NCI-H1417 treated with DMSO at 0.1 percent for 48 hours (cell line): Measurements from ENCODE around the gene FUZ.
"Not testable (repeated sequence)": the region's sequence is repeated elsewhere in the genome, so short reads cannot be mapped to it uniquely, and the experiment has no call there.

Source experiments
- DNase-seq: peaks from one replicate; lab custom pipeline; 2025; lab: John Stamatoyannopoulos, UW

The FUZ gene

DNA sequence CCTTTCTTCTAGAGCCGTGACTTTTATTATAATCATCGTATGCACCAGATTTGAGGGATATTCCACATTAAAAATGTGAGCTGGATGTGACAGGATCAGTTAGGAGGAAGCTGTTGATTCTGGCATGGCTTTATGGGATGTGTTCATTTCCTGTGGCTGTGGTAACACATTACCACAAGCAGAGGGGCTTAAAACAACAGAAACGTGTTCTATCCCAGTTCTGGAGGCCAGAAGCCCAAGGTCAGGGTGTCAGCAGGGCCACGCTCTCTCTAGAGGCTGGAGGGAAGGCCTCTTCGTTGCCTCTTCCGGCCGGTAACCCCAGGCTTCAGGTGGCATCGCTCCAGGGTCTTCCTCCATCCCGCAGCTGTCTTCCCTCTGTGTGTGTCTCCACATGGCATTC is 19.5 kb upstream of the FUZ start:
- DNase-seq: no peak

DNA sequence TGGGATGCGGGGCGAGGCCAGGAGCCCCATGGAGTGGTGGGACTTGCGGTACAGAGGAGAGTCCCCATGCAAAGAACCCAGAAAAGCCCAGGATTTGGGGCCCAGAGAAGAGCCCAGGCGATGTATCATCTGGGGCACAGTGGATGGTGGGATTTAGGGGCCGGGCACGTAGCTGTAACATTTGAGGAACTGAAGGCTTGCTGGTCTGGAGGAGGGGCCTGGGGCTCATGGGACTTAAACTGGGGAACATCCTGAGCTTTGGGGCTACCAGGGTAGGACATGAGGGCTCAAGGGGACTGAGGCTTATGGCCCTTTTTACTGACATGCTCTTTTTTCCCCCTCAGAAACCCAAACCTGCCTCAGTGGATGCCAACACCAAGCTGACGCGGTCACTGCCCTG is 18.5 kb upstream of the FUZ start:
- DNase-seq: no peak

DNA sequence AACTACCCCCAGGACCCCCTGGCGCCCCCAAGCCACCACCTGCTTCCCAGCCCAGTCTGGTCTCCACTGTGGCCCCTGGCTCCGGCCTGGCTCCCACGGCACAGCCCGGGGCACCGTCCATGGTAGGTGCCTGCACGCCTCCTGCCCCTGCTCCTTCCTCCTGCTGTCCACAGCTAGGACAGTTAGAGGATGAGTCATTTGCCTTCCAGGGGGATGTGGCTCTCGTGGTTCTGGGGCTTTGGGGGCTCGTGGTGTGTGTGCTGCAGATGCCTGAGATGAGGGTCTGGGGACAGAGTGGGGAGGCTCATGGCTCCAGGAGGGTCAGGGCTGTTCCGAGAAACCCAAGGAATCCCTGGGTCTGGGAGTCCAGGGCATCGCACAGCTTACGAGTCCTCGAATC is 17.7 kb upstream of the FUZ start:
- DNase-seq: no peak

DNA sequence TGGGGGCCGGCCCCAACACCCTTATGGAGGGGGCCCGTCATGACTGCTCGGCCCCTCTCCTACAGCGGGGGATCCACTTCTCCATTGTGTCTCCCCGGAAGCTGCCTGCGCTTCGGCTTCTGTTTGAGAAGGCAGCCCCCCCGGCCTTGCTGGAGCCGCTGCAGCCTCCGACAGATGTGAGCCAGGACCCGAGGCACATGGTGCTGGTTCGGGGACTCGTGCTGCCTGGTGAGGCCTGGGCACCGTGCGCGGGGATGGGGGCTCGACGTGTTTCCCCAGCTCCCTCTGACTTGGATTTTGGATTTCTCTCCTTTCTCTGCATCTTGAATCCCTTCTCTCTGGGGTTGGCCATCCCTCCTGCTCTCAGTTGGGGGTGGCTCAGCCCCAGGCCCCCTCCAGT is 16.6 kb upstream of the FUZ start:
- DNase-seq: no peak

DNA sequence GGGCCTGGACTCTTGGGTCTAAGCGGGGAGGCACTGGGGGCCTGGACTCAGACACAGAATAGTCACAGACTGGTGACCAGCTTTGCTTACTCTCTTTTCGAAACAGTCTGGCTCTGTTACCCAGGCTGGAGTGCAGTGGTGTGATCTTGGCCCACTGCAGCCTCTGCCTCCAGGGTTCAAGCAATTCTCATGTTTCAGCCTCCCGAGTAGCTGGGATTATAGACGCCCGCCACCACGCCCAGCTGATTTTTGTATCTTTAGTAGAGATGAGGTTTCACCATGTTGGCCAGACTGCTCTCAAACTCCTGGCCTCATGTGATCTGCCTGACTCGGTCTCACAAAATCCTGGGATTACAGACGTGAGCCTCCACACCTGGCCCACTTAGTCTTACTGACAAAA is 16.1 kb upstream of the FUZ start:
- DNase-seq: no peak

DNA sequence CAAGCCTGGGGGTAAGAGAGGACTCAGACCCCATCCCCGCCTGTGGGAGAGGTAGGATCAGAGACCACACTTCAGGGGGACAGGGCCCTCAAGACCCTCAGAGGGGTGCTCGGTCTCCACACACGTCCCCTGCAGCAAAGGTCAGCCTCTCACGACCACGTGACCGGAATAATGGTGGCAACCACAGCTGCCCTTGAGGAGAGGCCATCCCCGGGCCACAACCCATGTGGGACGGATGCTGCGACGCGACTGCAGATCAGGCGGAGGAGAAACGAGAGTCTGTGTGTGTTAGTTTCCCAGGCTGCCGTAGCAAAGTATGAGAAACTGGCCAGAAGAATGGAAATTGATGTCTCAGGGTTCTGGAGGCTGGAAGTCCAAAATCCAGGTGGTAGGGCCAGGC is 13.9 kb upstream of the FUZ start:
- no peak for DNase-seq

DNA sequence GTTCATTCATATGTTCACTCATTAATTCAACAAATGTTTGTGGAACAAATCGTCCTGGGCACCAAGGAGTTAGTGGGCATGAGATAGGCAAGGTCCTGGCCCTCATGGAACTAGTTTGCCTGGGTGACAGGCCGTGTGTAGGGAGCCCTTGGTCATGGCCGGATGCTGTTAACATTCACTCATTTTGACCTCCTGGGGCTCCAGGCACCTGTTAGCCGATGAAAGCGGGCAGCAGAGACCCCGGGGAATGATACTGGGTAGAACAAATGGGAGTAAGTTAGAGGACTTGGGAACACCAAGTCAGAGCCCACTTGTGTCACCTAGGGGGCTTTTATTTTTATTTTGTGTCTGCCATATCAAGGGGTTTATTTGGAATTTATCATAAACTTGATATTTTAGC is 11.6 kb upstream of the FUZ start:
- no peak for DNase-seq

DNA sequence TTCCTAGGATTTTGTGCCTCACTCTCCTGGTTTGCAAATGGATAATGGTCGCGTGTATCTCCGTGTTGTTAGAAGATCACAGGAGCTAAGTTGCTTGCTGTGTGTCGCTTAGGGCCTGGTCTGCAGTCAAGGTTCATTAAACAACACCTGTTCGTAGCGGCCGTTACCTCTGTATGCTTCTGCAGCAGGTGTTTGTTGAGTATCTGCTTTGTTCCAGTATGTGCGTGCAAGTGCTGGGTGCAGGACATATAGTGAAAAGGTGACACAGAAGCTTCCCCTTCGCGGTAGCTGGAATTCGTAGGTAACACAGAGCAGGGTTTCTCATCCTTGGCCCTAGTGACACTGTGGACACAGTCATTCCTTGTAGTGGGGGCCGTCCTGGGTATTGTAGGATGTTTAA is 10.4 kb upstream of the FUZ start:
- DNase-seq: no peak

DNA sequence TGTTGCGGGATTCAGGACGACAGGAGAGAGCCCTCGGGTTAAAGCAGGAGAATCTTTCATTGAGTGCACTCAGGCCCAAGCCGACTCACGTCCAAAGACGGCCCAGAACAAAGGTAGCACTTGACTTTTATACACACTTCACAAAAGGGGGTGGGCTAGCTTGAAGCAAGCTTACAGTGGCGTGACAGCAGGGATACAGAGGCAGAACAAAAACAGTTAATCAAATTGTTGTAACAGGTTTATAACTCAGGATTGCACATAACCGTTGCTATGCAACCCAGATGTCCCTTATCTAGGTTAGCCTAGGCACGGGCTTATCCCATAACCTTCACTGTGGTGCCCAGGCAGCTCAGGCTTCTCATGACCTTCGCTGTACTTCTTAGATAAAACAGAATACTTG is 7.0 kb upstream of the FUZ start:
- no peak for DNase-seq

DNA sequence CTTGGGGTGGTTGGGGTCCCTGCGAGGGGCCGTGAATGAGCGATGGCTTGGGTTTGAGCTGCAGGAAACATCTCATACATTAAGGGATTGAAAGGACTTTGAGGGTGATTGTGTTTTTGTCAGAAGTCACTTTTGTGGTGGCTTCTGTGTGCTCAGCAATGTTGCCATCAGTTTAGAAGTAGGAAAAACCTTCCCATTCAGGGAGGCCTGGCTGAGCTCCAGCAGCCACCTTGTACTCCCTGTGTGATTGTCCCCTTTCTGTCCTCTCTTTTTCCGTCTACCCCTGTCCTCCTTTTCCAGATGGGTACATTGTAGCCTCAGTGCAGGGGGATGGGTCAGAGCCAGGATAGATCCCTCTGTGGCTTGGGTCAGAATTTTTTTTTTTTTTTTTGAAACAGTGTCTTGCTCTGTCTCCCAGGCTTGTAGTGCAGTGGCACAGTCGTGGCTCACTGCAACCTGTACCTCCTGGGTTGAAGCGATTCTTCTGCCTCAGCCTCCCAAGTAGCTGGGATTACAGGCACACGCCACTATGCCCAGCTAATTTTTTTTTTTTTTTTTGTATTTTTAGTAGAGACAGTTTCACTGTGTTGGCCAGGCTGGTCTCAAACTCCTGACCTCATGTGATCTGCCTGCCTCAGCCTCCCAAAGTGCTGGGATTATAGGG is 6.5 kb upstream of the FUZ start:
- DNase-seq: not testable (repeated sequence)

DNA sequence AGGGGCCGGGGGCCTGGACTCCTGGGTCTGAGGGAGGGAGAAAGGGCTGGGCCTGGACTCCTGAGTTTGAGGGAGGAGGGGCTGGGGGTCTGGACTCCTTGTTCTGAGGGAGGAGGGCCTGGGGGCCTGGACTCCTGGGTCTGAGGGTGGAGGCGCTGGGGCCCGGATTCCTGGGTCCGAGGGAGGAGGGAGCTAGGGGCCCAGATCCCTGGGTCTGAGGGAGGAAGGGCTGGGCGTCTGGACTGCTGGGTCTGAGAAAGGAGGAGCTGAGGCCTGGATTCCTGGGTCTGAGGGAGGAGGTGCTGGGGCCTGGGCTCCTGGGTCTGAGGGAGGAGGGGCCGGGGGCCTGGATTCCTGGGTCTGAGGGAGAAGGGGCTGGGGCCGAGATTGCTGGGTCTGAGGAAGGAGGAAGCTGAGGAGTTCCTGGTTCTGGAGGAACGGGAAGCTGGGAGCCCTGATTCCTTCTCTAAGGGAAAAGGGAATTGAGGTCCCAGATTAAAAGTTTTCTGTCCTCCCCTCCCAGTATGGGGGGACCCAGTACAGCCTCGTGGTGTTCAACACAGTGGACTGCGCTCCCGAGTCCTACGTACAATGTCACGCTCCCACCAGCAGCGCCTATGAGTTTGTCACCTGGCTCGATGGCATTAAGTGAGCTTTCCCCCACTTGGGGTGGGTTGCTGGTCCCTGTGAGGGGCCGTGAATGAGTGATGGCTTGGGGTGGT is 5.7 kb upstream of the FUZ start:
- DNase-seq: no peak

DNA sequence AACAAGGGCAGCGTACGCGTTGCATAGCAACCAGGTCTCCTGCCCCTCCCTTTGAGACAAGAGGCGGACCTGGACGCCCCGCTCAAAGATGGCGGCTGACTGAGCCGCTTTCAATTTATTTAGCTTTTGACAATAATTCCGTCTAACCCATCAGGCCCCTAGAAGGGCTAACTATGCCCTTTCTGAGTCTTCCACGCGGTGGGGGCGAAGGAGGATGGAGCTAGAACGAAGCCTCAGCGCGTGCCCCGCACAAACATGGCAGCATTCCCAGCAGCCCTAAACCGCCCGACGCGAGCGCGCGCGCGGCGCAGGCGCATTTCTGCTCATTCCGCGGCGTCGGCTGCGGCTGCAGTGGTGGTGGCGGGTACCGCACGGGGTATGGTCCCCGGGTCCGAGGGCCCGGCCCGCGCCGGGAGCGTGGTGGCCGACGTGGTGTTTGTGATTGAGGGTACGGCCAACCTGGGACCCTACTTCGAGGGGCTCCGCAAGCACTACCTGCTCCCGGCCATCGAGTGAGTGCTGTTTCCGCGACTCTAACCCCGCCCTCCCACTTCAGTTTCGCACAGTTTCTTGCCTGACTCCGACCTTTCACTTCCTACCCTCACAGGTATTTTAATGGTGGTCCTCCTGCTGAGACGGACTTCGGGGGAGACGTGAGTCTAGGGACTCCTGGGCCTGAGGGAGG is 5.0 kb upstream of the FUZ start, which contains the start of gene MED25:
Gene MED25, plus strand, starts transcription at position 326 of the 685 bp plus-strand sequence. Its CDS starts 53 bp downstream, at position 379.
- DNase-seq: peak; percentile 76

DNA sequence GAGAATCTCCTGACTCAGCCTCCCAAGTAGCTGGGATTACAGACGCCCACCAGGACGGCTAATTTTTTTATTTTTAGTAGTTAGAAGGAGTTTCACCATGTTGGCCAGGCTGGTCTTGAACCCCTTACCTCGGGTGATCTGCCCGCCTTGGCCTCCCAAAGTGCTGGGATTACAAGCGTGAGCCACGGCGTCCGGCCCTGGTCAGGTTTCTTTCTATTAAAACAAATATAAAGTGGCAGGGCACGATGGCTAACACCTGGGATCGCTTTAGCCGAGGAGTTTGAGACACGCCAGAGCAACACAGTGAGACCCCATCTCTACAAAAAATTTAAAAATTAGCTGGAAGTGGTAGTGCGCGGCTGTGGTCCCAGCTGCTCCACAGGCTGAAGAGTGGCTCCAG is 3.5 kb upstream of the FUZ start:
- no peak for DNase-seq

DNA sequence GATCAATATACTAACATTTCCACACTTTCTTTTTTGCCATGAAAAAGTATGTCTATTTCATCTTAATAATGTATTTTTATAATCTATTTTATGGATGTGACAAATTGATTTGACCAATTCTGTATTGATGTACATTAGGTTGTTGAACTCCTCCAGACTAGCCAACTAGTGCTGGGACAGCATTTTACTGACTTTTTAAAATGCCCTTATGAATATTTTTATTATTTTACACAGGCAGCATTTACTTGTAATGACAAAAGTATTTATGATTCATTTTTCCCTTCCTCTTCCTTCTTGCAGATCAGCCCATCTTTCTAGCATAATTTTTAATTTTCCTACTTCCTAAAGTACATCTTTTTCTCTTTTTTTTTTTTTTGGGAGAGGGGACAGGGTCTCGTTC is 918 bp upstream of the FUZ start:
- DNase-seq: no peak

DNA sequence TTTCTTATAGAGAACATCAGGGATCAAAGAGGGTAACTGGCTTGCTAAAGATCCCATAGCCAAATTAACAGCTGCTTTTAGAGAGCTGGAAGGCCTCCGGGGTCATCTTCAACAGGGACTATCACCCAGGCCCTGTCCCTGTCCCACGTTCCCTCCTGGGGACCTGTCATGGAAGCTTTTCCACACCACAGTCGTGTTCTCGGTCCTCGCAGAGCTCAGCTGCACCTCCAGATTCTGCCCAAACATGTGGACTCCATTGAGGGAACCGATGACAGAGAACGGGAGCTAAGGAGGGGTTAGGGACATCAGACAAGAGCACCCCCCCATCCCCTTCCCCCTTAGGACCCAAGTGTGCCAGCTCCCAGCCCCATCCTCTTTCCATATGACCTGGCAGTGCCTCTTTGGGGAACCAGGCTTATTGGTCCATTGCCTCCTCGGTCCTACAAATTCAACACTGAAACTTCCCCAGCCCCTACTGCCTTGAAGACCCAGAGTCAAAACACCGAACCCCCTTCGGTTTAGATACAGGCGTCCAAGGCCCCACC is 568 bp downstream of the FUZ start:
- DNase-seq: no peak

DNA sequence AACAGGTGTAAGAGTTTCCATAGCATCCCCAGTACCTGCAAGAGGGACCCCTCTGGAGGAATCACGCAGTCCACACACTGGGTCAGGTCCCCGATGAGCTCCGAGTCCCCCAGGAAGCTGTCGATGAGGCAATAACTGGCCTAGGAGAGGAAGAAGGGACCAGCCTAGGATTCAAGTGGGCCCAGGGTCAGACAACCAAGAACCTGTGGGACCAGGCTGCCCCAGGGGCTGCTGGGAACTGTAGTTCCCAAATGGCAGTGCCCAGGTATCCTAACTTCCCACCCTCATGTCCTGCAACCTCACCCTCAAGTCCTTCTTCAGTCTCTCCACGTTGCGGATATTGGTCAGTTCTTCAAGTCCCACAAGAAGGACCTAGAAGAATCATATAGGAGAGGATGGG is 1.8 kb downstream of the FUZ start:
- DNase-seq: no peak

DNA sequence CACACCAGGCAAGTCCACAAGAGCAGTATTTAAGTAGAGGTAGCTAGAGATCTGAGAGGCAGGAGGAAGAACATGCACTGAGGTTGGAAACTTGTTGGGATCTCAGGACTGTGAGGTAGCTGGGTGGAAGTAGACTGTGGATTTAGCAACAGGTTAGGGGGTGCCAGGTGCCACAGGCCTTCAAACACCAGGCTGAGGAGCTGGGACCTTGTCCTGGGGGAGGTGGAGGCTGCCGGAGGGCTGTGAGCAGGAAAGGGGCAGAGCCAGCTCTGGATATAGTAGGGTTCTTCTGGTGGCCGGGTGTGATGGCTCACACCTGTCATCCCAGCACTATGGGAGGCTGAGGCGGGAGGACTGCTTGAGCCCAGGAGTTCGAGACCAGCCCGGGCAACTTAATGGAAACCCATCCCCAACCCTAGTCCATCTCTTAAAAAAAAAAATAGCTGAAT is 3.1 kb downstream of the FUZ start:
- no peak for DNase-seq

DNA sequence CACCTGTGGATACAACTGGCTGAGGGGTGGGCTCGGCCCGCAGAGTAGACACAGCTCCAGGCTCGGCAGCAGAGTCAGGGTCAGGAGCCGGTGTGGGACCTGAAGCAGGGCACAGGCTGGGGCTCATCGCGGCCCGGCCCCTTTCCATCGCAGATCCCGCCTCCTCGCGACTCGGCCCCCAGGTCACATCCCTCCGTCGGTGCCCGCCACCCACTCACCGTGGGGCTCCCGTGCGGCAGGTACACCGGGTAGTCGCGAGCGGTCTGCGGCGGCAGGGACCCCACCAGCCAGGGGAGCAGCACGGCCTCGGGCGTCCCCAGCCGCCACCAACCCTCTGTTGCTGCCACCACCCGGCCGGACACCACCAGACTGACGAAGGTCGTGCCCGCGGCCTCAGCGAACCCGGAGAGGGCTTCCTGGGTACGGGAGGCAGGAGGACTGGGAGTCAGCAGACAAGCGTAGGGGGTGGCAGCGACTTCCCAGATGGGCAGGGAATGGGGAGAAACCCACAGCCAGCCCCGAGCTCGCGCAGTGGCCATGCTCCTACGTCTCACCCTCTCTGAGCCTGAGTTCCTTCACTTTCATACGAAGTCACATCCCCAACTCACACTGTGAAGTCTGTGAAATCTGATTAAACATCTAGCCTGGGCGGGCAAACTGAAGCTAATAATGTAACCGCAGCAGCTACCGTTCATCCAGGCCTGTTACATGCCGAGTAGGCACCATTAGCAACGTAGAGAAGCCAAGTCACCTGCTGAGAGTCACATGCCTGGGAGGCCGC is 3.7 kb downstream of the FUZ start:
- DNase-seq: no peak

DNA sequence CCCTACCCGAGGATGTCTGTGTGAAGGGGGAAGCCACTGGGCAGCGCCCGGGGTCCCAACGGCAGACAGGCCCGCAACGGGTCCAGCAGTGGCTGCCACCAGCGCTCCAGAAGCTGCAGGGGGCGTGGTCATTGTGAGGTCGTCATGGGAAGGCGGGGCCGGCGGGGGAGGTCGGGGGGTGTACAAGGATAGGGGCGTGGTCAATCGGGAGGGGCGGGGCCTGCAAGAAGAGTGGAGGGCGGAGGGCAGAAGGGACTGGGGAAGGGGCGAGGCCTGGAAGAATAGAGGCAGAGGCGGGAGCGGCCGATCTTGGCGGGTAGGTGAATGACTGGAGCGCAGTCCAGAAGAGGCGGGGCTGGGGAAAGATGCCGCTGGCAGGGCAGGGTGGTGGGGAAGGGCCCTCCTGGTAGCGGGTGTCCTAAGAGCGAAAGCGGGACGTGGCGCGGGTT is 4.4 kb downstream of the FUZ start:
- peak; percentile 13 for DNase-seq

DNA sequence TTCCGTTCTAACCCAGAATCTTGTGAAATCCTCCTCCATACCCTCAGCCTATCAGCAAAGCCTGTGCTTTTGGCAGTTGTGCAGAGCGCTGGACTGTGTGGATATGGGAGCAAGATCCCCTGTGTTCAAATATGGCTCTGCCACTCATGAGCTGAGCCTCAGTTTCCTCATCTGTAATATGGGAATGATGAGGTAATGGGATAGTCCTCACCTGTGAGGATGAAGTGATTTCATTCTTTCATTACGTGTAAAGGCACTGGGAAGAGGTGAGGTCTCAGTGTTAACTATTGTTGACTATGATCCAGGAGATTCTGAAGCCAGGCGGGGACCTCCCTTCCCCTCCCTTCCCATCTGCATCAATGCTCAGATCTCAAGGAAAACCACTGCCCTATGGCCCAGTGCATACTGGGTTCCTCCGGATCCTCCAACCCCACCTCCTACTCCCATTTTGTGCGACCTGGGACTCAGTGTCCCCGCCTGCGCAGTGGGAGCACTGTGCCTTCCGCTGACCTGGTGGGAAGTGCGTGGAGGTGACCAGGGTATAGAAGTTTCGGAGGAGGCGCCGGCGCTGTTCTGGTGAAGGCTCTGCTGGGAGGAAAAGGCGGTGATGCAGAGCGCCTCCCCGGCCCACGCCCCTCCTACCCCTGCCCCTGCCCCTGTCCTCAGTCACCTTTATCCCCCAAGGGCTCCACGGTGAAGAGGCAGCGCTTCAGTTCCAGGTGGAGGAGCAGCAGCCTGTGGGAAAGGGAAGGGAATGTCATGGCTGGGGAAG is 5.0 kb downstream of the FUZ start:
- no peak for DNase-seq
